IMR-90 (cell line): ENCODE data around the gene GALNT17. TPM values are rescaled to one million over a fixed set of nuclear protein-coding genes. Genes with fewer than 3 reads are reported as not detected.

Source experiments
- ATAC-seq: fragments of 200-7000 bp; cut with Tn5 transposase; 2 replicates; pipeline ENCODE4 v1.9.1; 2020; ENCODE audit warnings: low read depth, mild to moderate bottlenecking, moderate library complexity
- BruUV-seq: library from RNA; stranded (reverse); fragments of 400-500 nt; replicated peaks from 2 replicates; lab custom pipeline; 2021; lab: Mats Ljungman, UMichigan
- CTCF ChIA-PET: fragments of 300-600 bp; formaldehyde crosslinking; extraction: SDS; loops from one replicate; lab custom pipeline; 2021; ENCODE audit warnings: antibody characterized with exemption; lab: Yijun Ruan, JAX
- POLR2A ChIA-PET: fragments of 300-600 bp; sonication (Branson Sonifier 250); formaldehyde crosslinking; loops from one replicate; lab custom pipeline; 2022; ENCODE audit warnings: antibody characterized with exemption; ENCODE audit not compliant: unreplicated experiment; lab: Charles Lee
- DNase-seq: peaks from one replicate; pipeline ENCODE4 v3.0.0; 2013
- H2AFZ ChIP-seq: replicated peaks from 2 replicates; pipeline ENCODE3; 2013; ENCODE audit warnings: low read length, mild to moderate bottlenecking; ENCODE audit not compliant: poor library complexity
- H2AK5ac ChIP-seq: 2 replicates; pipeline ENCODE4 v1.6.1; 2013; ENCODE audit warnings: low read depth, low read length, inconsistent platforms
- H2AK9ac ChIP-seq: replicated peaks from 2 replicates; pipeline ENCODE3; 2013; ENCODE audit warnings: mild to moderate bottlenecking, low read depth, low read length, moderate library complexity; ENCODE audit not compliant: poor library complexity
- H2BK120ac ChIP-seq: 2 replicates; pipeline ENCODE4 v1.6.1; 2013; ENCODE audit warnings: low read depth, low read length, inconsistent platforms
- H2BK15ac ChIP-seq: 3 replicates; pipeline ENCODE4 v1.6.1; 2013; ENCODE audit warnings: low read depth, low read length, inconsistent platforms
- H2BK20ac ChIP-seq: 2 replicates; pipeline ENCODE4 v1.6.1; 2013; ENCODE audit warnings: low read depth, mild to moderate bottlenecking, inconsistent platforms, low read length, moderate library complexity
- H2BK5ac ChIP-seq: 2 replicates; pipeline ENCODE4 v1.6.1; 2013; ENCODE audit warnings: mild to moderate bottlenecking, low read depth, low read length, inconsistent platforms; ENCODE audit not compliant: poor library complexity, severe bottlenecking
- H3K14ac ChIP-seq: replicated peaks from 2 replicates; pipeline ENCODE4 v1.6.1; 2013; ENCODE audit warnings: low read depth, low read length, inconsistent platforms
- H3K18ac ChIP-seq: 2 replicates; pipeline ENCODE4 v1.6.1; 2013; ENCODE audit warnings: low read depth, low read length, control low read depth
- H3K23ac ChIP-seq: 2 replicates; pipeline ENCODE4 v1.6.1; 2013; ENCODE audit warnings: low read depth, low read length, inconsistent platforms
- H3K27ac ChIP-seq: 2 replicates; pipeline ENCODE4 v1.5.1; 2013; ENCODE audit warnings: mild to moderate bottlenecking, control low read depth, low read length; ENCODE audit not compliant: insufficient read depth
- H3K27me3 ChIP-seq: 2 replicates; pipeline ENCODE4 v1.6.1; 2013; ENCODE audit warnings: low read length; ENCODE audit not compliant: control insufficient read depth, insufficient read depth
- H3K36me3 ChIP-seq: 2 replicates; pipeline ENCODE4 v1.6.1; 2013; ENCODE audit warnings: low read length, mixed read lengths; ENCODE audit not compliant: control insufficient read depth, insufficient read depth
- H3K4ac ChIP-seq: 2 replicates; pipeline ENCODE4 v1.6.1; 2013; ENCODE audit warnings: low read depth, low read length, inconsistent platforms
- H3K4me1 ChIP-seq: 2 replicates; pipeline ENCODE4 v1.6.1; 2013; ENCODE audit warnings: low read length, mixed read lengths; ENCODE audit not compliant: control insufficient read depth, insufficient read depth
- H3K4me2 ChIP-seq: 2 replicates; pipeline ENCODE4 v1.6.1; 2013; ENCODE audit warnings: low read depth, mild to moderate bottlenecking, control low read depth, low read length, moderate library complexity
- H3K4me3 ChIP-seq: 2 replicates; pipeline ENCODE4 v1.5.1; 2013; ENCODE audit warnings: low read depth, mild to moderate bottlenecking, control low read depth, low read length, moderate library complexity; ENCODE audit not compliant: insufficient read depth
- H3K56ac ChIP-seq: 2 replicates; pipeline ENCODE4 v1.6.1; 2013; ENCODE audit warnings: low read length, inconsistent platforms; ENCODE audit not compliant: insufficient read depth; ENCODE audit errors: extremely low read depth
- H3K79me1 ChIP-seq, 2 experiments: 2 replicates each; pipeline ENCODE4 v1.6.1; 2013; ENCODE audit warnings: low read length in 2 of 2, inconsistent platforms in 1 of 2, low read depth in 1 of 2
- H3K9ac ChIP-seq: 2 replicates; pipeline ENCODE4 v1.6.1; 2013; ENCODE audit warnings: low read depth, low read length, control low read depth
- H3K9me1 ChIP-seq: 2 replicates; pipeline ENCODE4 v1.6.1; 2013; ENCODE audit warnings: low read length, inconsistent platforms; ENCODE audit not compliant: insufficient read depth
- H3K9me3 ChIP-seq: 2 replicates; pipeline ENCODE4 v1.6.1; 2013; ENCODE audit warnings: low read length; ENCODE audit not compliant: control insufficient read depth, insufficient read depth
- H4K20me1 ChIP-seq: 2 replicates; pipeline ENCODE4 v1.6.1; 2013; ENCODE audit warnings: low read length, inconsistent platforms; ENCODE audit not compliant: insufficient read depth
- H4K5ac ChIP-seq: 2 replicates; pipeline ENCODE4 v1.6.1; 2013; ENCODE audit warnings: mild to moderate bottlenecking, low read depth, low read length, control low read depth
- H4K8ac ChIP-seq, 2 experiments: 2 replicates each; pipeline ENCODE4 v1.6.1; 2013; ENCODE audit warnings: low read depth in 2 of 2, low read length in 2 of 2, control low read depth in 1 of 2, inconsistent platforms in 1 of 2
- H4K91ac ChIP-seq: 2 replicates; pipeline ENCODE4 v1.6.1; 2013; ENCODE audit warnings: low read depth, low read length, inconsistent platforms; ENCODE audit not compliant: insufficient read depth
- BHLHE40 ChIP-seq: fragments of 150-350 bp; IDR thresholded peaks from 2 replicates; pipeline ENCODE4 v1.6.1; 2016; ENCODE audit warnings: mild to moderate bottlenecking, low read depth, low read length
- CEBPB ChIP-seq: IDR thresholded peaks from 2 replicates; pipeline ENCODE4 v1.6.1; 2012; ENCODE audit warnings: low read depth, low read length, improper control_type of control experiment
- CHD1 ChIP-seq: IDR thresholded peaks from 2 replicates; pipeline ENCODE4 v1.6.1; 2012; ENCODE audit warnings: low read depth, low read length, improper control_type of control experiment
- FOS ChIP-seq: fragments of 150-350 bp; IDR thresholded peaks from 2 replicates; pipeline ENCODE4 v1.6.1; 2016; ENCODE audit warnings: low read depth, low read length
- MAFK ChIP-seq: IDR thresholded peaks from 2 replicates; pipeline ENCODE4 v1.6.1; 2012; ENCODE audit warnings: low read depth, low read length, improper control_type of control experiment
- MAZ ChIP-seq: IDR thresholded peaks from 2 replicates; pipeline ENCODE4 v1.6.1; 2012; ENCODE audit warnings: low read depth, mild to moderate bottlenecking, low read length, improper control_type of control experiment, moderate library complexity, borderline replicate concordance
- MXI1 ChIP-seq: IDR thresholded peaks from 2 replicates; pipeline ENCODE4 v1.6.1; 2012; ENCODE audit warnings: low read depth, mild to moderate bottlenecking, low read length, moderate library complexity, borderline replicate concordance
- NFE2L2 ChIP-seq: fragments of 150-350 bp; IDR thresholded peaks from 2 replicates; pipeline ENCODE4 v1.6.1; 2016; ENCODE audit warnings: low read depth, mild to moderate bottlenecking, low read length
- POLR2A ChIP-seq: IDR thresholded peaks from 2 replicates; pipeline ENCODE4 v1.6.1; 2012; ENCODE audit warnings: mild to moderate bottlenecking, low read depth, low read length
- RAD21 ChIP-seq: IDR thresholded peaks from 2 replicates; pipeline ENCODE4 v1.6.1; 2012; ENCODE audit warnings: low read length, improper control_type of control experiment
- RCOR1 ChIP-seq: IDR thresholded peaks from 2 replicates; pipeline ENCODE4 v1.6.1; 2012; ENCODE audit warnings: mild to moderate bottlenecking, low read length, improper control_type of control experiment; ENCODE audit not compliant: insufficient replicate concordance
- RFX5 ChIP-seq: IDR thresholded peaks from 2 replicates; pipeline ENCODE4 v1.8.0; 2012; ENCODE audit warnings: low read depth, mild to moderate bottlenecking, low read length, moderate library complexity
- SMC3 ChIP-seq: fragments of 150-350 bp; IDR thresholded peaks from 2 replicates; pipeline ENCODE4 v1.6.1; 2016; ENCODE audit warnings: low read depth, mild to moderate bottlenecking, antibody characterized with exemption, low read length, moderate library complexity
- USF2 ChIP-seq: fragments of 150-350 bp; IDR thresholded peaks from 2 replicates; pipeline ENCODE4 v1.6.1; 2017; ENCODE audit warnings: mild to moderate bottlenecking, antibody characterized with exemption, low read length, low read depth
- WGBS, 2 experiments: methylation state at CpG; one replicate each; pipeline versions ENCODE4 v1.1.5 to v1.1.7; 2013; ENCODE audit warnings: missing lambda C conversion rate in 2 of 2; ENCODE audit not compliant: insufficient read length in 1 of 2; ENCODE audit errors: extremely low coverage in 2 of 2; 5-methylcytosine and 5-hydroxymethylcytosine counted together
- dilution Hi-C: fragments of 300-500 bp; cut with HindIII; formaldehyde crosslinking; loops from one replicate; pipeline ENCODE4 v1.14.3; 2018; ENCODE audit warnings: low sequenced_read_pairs; ENCODE audit not compliant: unreplicated experiment
- in situ Hi-C: fragments of 300-500 bp; cut with MboI; formaldehyde crosslinking; loops from 3 replicates; pipeline ENCODE4 v1.14.3; 2019; ENCODE audit warnings: low sequenced_read_pairs, inconsistent platforms, mixed read lengths
- intact Hi-C: fragments of 100-400 bp; cut with micrococcal nuclease; formaldehyde crosslinking; loops from 2 replicates; pipeline ENCODE4 v1.10.0; 2022
- polyA plus RNA-seq, 3 experiments: library from polyadenylated mRNA; depleted of rRNA; stranded (reverse); fragments of >200 nt; gene quantifications; 2 replicates each; pipeline ENCODE4 v1.2.3, GENCODE V29; 2012; ENCODE audit warnings: low replicate concordance in 1 of 3
- total RNA-seq: library from RNA; depleted of rRNA; stranded (reverse); fragments of >200 nt; gene quantifications from 2 replicates; pipeline ENCODE4 v1.2.3, GENCODE V29; 2012
- TF ChIP-seq, protein P1 (sequence below): conservative IDR thresholded peaks from 2 replicates; pipeline ENCODE4 v1.5.1; 2012; ENCODE audit warnings: mild to moderate bottlenecking, low read depth, low read length, improper control_type of control experiment
- TF ChIP-seq, protein P2 (sequence below): fragments of 150-350 bp; IDR thresholded peaks from 2 replicates; pipeline ENCODE4 v1.6.1; 2016; ENCODE audit warnings: low read depth, mild to moderate bottlenecking, low read length, moderate library complexity, borderline replicate concordance

GALNT17 gene
- total and polyA plus RNA-seq, 2 of the 4 experiments (the other 2 are of a cell fraction), result not detected

DNA sequence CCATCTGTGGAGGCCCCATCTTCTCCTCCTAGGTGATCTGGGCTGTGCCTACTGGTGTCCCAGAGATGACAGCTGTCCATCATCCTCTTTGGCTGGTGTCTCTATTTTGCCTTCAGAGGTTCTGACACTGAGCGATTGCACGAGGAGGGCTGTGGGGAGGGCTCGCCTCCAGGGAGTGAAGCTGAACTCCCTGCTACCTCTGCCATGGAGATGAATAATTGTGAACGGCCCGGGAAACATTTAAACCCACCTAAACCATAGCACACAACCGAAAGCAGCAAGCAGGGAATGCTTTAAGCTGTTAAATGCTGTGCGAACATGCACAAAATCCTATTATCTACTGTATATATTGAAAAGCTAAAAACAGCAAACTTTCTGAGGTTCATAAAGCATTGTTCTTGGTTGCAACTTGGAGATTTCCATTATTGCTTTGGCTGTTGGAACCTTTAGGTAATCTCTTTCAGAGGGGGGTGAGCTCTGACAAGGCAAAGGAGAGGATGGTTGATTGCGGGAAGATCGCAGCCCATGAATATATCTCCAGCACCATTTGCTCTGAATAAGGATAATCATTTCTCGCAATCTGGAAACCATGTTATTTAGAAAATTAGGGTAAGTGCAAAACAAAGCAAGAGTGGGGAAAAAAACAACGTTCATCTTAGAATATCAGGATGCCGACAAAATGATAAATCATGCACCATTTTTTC is 507.6 kb downstream of the GALNT17 start:
- no peak overlapping the region for H2AK5ac ChIP-seq
- H3K4me2 ChIP-seq, result no peak overlapping the region
- intact Hi-C loops, result no loop called here
- WGBS, 2 experiments, result no CpG with 5 or more reads among the region's 12 CpGs
- no peak overlapping the region for H3K18ac ChIP-seq
- no peak overlapping the region for H2AFZ ChIP-seq
- TF ChIP-seq POLR2A (no peak), MAZ (no peak), MAFK (no peak), SMC3 (no peak), USF2 (no peak), BHLHE40 (no peak), RFX5 (no peak), FOS (no peak), NFE2L2 (no peak), CEBPB (no peak), MXI1 (no peak), CHD1 (no peak), RAD21 (no peak), RCOR1 (no peak)
- TF ChIP-seq, protein P1, sequence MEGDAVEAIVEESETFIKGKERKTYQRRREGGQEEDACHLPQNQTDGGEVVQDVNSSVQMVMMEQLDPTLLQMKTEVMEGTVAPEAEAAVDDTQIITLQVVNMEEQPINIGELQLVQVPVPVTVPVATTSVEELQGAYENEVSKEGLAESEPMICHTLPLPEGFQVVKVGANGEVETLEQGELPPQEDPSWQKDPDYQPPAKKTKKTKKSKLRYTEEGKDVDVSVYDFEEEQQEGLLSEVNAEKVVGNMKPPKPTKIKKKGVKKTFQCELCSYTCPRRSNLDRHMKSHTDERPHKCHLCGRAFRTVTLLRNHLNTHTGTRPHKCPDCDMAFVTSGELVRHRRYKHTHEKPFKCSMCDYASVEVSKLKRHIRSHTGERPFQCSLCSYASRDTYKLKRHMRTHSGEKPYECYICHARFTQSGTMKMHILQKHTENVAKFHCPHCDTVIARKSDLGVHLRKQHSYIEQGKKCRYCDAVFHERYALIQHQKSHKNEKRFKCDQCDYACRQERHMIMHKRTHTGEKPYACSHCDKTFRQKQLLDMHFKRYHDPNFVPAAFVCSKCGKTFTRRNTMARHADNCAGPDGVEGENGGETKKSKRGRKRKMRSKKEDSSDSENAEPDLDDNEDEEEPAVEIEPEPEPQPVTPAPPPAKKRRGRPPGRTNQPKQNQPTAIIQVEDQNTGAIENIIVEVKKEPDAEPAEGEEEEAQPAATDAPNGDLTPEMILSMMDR, result no peak
- TF ChIP-seq, protein P2, sequence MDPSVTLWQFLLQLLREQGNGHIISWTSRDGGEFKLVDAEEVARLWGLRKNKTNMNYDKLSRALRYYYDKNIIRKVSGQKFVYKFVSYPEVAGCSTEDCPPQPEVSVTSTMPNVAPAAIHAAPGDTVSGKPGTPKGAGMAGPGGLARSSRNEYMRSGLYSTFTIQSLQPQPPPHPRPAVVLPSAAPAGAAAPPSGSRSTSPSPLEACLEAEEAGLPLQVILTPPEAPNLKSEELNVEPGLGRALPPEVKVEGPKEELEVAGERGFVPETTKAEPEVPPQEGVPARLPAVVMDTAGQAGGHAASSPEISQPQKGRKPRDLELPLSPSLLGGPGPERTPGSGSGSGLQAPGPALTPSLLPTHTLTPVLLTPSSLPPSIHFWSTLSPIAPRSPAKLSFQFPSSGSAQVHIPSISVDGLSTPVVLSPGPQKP, result no peak
- H4K8ac ChIP-seq, result no peak overlapping the region
- no TSS peak for BruUV-seq
- H3K23ac ChIP-seq, result no peak overlapping the region
- no peak overlapping the region for H4K91ac ChIP-seq
- ATAC-seq (no peak), DNase-seq (no peak)
- dilution Hi-C loops, result no loop called here
- H3K4me3 ChIP-seq, result no peak overlapping the region
- H2BK120ac ChIP-seq, result no peak overlapping the region
- peaks cover 6% of the 10 kb centered on the region; the same call in 1 of the 2 replicates for H3K9me3 ChIP-seq
- no peaks in the 10 kb centered on the region for H3K27me3 ChIP-seq
- ChIA-PET CTCF (no interaction called here), POLR2A (no interaction called here)
- no peak overlapping the region for H2AK9ac ChIP-seq
- H3K14ac ChIP-seq, result no peak overlapping the region
- H2BK15ac ChIP-seq, result no peak overlapping the region
- no peak overlapping the region for H2BK20ac ChIP-seq
- H3K9ac ChIP-seq, result no peak overlapping the region
- H3K9me1 ChIP-seq, result no peaks in the 10 kb centered on the region
- H3K4me1 ChIP-seq, result no peaks in the 10 kb centered on the region
- in situ Hi-C loops, result no loop called here
- H3K27ac ChIP-seq, result no peak overlapping the region
- H3K79me1 ChIP-seq, result no peaks in the 10 kb centered on the region
- no peaks in the 10 kb centered on the region for H4K20me1 ChIP-seq
- H3K4ac ChIP-seq, result no peak overlapping the region
- H2BK5ac ChIP-seq, result no peak overlapping the region
- no peak overlapping the region for H3K56ac ChIP-seq
- no peaks in the 10 kb centered on the region for H3K36me3 ChIP-seq
- no peak overlapping the region for H4K5ac ChIP-seq
